ENCODE results near the gene DERL3.

DERL3 gene

DNA sequence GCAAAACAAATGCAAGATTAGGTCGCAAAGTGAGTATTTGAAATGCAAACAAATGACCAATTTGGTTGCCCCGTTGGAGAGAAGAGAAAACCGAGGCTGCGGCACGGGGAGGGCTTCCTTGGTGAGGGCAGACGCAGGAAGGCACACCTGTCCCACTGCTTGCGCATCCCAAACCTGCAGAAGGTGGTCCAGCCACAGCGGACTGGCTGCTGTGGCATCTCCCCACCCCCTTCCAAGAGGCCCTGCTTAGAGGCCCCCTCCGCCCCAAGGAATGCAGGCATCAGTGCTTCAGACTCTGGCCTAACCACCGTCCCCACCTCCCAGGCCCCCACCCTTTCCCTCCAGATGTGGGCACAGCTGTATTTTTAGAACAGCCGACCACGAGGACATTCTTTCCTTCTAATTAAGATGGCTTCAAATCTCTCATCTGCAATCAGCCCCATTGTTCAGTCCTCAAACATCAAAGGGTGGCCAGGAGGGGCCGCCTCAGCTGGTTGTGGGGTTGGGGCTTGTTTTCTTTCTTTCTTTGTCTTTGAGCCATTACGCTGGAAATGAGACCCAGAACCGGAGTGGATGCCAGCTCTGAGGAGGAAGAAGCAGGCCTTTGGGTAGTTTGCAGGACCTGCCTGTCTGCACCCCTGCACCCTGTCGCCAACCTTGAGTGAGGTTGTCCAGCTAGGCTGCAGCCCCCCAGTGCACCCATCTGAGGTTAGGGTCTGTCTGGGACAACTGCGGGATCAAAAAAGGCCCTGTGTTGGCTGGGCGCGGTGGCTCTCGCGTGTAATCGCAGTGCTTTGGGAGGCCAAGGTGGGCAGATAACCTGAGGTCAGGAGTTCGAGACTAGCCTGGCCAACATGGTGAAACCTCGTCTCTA lies 9.4 kb upstream of the DERL3 start:
- no peak for DNase-seq

DNA sequence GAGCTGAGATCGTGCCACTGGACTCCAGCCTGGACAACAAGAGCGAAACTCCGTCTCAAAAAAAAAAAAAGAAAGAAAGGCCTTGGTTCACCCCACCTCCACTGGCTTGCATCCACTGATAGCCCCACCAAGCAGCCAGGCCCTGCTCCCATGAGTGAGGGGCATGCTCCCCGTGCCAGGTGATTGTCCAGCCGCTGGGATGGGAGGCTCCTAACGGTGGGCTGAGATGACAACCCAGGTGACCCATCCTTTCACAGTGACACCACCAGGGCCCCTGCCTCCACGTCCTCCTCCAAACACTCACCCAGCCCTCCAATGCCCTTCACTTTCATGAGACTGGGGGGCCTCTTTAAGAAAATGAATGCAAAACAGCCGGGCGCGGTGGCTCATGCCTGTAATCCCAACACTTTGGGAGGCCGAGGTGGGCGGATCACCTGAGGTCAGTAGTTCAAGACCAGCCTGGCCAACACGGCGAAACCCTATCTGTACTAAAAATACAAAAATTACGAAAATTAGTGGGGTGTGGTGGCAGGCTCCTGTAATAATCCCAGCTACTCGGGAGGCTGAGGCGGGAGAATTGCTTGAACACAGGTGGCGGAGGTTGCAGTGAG lies 8.6 kb upstream of the DERL3 start:
- no peak for DNase-seq

DNA sequence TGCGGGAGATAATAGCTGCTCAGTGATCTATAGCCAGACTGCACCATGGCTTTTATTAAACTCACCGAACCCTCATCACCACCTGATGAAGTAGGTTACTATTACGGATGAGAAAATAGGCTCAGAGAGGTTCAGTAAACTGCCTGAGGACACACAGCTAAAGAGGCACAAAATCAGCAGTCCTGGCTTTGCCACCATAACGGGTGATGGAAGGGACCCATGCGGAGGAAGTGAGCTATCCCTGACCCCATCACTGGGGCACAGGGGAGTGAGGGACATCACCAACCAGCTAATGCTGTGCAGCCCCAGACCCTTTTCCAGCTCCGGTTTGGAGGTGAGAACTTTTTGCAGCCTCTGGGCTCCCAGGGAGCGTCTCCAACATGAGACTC lies 7.3 kb upstream of the DERL3 start:
- DNase-seq: no peak

DNA sequence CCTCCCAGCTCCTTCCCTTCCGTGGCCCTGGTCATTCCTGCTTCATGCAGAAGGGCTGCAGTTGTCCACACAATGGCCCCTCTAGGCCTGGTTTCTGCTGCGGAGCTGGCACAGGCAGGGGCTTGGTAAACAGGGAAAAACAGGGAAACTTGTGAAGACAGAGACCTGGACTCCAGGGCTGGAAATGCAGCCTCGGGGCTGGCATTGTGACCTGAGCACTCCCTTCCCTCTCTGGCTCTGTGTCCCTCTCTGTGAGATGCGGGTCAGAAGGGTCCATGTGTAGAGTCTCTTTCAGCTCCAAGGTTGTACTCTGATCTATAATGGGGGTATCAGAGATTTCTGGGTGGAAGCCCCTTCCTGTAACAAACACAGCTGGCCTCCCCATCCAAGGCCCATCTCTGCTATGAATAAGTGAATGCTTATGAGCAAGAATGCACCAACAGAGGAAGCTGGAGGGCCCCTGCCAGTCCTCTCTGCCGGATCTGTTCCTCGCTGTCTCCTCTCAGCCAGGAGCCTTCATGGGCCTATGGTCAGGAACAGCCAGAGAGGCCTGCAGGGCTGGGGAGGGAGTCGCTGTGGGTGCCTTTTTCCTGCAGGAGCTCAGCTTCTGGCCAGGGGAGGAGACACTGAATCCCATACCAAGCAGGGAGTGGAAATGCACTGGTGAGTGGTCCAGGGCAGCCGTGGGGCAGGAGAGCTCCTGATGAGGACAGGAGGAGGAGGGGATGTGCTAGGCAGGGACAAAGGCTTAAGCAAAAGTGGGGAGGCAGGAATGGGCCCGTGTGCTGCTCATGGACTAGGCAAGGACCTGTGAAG lies 6.7 kb upstream of the DERL3 start:
- DNase-seq: no peak

DNA sequence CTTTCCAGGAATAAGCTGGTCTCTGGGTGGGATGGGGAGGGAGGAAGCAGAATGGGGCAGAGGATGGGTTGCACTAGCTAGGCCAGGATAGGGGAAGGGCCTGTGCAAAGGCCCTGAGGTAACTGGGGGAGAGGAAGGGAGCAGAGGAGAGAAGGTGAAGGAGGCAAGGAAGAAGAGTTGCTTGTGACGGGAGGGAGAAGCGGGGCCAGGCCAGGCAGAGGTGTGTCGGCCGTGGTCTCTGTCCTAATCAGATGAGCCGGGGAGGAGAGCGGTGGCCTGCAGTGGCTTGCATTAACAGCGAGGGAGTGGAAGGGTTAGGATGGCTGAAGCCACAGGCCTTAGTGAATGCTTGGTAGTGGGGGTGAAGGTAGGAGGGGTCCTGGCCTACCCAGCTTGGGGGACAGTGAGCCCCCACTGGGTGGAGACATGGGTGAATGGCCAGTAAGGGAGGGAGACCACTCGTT lies 6.0 kb upstream of the DERL3 start:
- no peak for DNase-seq

DNA sequence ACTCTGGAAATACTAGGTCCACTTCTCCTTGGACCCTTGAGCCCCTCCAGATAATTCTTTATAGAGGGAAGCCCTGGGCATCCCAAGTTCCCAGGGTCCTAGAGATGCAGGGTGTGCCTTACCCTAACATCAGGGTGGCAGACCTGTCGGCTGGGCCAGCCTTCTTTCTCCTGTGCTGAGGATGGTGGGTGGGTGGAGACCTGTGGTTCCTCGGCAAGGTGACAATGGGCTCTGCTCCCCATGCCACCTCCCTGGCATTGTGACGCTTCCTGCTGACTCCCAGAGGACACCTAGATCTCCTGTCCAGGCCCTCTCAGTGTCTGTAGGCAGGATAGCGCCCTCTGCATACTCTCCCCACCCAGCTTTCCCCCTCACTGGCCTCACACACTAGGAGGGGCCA lies 3.8 kb upstream of the DERL3 start:
- no peak for DNase-seq

DNA sequence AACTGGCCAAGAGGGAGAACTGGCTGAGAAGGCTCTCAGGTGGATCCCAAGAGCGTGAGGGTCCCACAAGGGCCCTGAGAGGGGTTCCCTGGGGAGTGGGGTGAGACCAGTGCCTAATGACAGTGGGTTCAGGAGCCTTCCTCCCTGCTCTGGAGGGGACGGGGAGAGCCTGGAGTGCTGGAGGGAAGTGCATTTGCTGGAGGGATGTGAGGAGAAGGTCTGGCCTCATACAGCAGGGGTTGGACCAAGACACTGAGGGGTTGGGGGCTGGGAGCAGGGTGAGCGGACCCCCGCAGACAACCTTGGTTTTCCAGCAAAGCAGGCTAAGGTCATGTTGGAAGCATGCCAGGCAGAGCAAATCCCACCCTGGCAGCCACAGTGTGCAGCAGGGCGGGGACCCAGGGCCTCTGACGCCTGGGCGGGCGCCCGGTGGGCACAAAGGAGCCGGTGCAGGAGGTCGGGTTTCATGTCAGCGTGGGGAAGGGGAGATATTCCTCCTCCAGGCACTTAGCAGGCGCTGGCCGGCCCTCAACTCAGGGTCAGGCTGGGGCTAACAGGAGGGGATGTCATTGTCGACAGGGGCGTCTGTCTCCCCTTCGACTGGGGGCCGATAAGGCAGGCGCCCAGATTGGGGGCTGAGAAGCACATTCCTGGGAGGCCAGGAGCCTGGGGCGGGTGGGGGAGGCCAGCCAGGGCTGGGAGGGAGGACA lies 3.1 kb upstream of the DERL3 start:
- DNase-seq: no peak

DNA sequence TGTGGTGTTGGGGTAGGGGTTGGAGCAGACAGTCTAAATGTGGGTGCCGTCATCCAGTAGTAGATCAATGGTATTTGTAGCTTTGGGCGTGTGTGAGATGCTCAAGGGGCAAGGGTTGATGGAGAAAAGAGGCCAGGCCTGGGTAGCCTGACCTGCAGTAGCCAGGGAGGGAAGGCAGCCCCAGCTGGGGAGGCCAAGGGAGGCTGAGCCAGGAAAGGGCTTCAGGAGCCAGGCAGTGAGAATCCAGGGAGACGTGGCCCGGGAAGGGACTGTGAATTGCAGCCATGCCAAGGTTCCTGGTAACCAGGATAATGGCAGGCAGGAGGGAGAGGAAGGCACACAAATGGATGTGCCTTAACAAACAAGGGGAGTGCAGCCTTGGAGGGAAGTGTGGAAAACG lies 2.5 kb upstream of the DERL3 start:
- no peak for DNase-seq

DNA sequence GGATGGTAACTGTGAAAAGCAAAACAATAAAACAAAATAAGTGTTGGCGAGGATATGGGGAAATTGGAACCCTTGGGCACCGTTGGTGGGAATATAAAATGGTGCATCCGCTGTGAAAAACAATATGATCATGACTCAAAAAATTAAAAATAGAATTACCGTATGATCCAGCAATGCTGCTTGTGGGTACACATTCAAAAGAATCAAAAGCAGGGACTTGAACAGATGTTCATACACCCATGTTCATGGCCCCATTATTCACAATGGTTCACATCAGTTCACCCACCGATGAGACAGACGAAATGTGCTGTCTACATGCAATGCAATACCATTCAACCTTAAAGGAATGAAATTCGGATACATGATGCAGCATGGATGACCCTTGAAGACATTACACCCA lies 1.2 kb upstream of the DERL3 start:
- DNase-seq: no peak

DNA sequence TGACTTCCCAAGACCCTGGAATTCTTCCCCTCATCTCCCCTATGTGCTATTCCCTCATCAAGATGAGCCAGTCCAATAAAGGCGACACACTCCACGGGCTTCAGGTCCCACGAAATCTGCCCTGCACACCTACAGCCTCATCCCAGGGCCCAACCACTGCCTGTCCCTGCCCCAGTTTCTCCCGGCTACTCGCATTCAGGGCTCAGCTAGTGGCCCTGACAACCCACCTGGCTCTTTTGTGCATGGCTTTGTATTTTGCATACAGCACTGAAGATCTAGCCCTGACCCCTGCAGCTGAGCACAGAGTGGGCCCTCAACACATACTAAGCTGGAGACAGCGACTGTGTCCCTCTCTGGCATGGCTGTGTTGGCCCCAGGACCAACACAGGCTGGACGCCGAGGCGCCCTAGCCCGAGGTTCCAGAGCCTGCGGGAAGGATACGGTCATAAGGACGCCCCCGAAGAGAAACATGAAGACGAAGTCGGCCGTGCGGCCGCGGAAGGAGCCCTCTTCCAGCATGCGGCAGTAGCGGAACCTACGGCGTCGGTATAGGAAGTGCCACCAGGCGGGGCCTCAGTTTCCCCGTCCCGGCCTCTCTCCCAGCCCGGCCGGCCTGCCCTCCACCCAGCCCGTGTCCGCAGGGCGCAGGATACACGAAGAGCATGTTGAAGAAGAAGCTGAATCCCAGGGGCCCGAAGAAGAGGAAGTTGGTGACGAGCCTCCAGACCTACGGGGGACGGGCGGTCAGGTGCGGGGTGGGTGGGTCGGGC lies 710 bp downstream of the DERL3 start:
- DNase-seq: no peak

DNA sequence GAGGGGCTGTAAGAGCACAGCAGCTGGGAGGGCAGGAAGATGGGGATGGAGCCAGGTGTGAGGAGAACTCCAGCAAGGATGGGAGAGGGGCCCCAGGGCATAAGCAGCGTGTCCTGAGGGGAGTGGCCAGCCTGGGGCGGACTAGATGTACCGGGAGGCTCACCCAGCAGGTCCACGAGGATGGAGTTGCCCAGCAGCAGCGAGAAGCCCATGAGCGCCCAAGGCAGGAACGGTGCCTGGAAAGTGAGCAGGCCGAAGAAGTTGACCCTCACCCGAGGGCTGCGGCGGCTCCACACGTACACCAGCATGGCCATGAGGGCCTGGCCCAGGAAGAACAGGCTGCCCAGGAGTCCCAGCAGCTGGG lies 1.3 kb downstream of the DERL3 start:
- DNase-seq: no peak

DNA sequence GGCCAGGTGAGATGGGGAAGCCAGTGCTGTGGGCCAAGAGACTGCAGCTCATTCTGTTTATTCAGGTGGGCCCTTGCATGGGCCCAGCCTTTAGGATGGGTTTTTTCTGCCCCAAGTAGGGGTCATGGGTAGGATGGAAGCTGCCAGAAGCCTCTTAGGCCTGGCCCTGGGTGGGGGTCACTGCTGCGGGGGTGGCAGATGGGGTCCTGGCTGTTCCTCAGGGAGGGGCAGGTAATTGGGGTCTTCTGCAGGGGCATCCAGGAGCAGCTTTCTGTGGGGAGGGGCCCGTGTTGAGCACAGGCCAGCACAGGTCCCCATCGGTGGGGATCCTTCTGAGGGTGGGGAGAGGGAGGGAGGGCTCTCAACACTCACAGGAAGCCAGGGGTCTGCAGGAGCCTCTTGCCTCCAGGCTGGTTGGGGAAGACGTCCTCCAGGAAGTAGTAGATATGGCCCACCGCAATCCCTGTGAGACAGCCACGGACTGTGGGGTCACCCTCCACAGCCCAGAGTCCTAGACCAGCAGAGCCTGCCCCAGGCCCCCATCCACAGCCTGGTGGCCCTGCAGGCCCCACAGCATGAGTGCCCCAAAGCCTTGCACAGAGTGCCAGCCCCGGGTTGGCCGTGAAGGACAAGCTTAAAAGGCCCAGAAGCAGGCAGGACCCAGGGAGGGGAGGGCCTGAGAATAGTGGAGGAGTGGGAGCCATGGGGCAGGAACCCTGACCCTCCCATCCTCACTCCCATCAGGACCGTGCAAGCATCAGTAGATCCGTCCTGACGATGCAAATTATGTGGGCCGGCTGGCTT lies 1.9 kb downstream of the DERL3 start:
- DNase-seq: no peak

DNA sequence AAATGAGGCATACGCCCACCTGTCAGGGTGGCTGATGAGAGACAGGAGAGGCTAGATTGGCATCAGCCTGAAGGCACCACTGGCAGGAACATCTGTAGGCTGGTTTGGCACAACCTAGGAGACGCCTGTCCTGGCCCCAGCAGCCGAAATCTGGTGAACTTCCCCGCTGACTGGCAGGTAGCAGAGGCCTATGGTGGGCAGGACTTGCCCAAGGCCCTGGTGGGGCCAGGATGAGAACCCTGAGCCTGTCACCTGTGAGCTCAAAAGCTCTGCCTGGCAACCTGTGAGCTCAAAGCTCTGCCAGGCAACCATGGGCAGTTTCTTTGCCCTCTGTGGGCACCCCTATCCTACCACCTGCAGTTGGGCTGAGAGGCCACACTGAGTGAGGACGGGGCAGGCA lies 2.5 kb downstream of the DERL3 start:
- DNase-seq: no peak

DNA sequence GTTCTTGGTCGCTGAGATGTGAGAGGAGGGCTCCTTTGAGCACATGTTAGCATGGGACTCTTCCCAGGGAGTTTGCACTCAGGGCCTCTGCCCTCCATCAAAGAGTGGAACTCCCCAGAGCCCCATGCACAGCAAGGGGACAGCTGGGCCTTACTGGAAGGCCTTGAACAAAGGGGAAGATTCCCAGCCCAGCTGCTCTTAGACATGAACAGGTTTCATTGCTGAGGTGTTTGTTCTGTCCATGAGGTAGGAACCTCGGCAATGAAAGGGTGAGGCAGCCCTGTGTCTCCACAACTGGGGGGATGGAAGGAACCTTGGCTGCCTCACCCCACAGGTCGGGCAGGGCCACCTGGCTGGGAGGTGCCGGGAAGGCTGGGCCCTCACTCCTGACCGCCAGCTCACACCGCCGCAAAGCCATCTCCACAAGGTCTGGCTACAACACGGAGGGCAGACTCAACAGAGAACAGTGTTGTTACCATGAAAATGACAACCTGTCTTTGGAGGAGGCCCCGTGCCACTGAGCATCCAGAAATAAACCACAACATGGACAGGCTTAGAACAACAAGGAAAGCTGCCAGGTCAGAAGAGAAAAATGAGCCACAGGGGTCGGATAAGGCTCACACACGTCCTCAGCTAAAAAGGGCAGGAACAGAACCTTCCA lies 3.2 kb downstream of the DERL3 start:
- DNase-seq: no peak

DNA sequence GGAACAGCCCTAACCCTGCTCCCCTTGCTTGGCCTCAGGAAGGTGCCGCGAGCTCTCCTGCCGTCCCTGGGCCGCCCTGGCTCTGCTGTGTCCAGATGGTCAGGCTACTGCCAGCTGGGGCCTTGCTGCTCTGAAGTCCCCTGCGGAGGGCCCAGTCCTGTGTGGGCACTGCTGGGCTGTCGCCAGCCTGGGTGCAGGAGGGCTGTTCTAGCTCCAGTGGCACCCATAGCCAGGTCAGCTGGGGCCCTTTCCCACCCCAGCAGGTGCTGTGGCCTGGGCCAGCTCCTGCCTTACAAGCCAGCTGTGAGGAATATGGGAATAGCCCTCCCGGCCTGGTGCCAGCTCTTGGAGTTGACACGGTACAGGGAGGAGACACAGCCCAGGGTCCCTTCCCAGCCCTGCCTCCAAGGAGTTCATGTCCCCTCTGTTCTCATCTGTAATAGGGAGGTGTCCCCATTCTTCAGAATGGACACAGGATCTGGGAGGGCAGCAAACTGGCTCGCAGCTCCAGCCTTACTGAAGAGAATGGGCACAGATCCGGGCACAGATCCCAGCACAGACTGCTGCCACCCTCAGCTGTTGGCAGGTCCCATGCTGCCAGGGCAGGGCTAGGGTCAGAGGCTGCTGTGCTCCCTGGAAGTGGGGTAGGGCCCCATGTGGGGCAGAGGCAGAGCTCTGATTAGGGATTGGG lies 3.9 kb downstream of the DERL3 start:
- DNase-seq: peak in 45 of 56 donors; percentile 9 to 87 (median 64)

DNA sequence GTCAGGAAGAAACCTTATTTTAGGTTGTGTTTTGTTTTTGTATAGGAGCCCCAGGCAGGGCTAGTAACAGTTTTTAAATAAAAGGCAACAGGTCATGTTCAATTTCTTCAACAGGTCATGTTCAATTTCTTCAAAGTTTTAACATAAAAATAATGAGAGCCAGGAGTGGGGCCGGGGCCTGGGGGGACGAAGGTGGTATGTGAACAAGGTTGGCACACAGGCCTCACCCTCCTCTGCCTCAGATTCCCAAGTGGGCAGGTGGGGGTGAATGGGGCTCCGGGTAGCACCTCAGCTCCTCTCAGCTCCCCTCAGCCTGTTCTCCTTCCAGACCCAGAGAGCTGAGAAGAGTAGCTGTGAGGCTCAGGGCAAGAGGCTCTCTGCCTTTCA lies 4.4 kb downstream of the DERL3 start:
- no peak for DNase-seq

DNA sequence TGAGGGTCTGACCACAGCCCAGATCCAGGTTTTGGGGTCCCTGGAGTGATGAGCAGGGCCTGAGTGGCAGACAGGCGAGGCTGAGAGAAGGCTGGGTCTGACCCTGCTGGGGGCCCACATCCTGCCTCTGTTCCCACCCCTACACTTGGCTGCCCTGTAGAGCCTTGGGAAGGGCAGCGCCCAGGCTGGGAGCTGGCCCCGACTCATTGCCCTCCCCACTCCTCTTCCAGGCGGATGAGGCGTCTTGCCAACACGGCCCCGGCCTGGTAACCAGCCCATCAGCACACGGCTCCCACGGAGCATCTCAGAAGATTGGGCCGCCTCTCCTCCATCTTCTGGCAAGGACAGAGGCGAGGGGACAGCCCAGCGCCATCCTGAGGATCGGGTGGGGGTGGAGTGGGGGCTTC lies 4.9 kb downstream of the DERL3 start:
- DNase-seq: peak in 6 of 56 donors; percentile 19 to 35 (median 28)

DNA sequence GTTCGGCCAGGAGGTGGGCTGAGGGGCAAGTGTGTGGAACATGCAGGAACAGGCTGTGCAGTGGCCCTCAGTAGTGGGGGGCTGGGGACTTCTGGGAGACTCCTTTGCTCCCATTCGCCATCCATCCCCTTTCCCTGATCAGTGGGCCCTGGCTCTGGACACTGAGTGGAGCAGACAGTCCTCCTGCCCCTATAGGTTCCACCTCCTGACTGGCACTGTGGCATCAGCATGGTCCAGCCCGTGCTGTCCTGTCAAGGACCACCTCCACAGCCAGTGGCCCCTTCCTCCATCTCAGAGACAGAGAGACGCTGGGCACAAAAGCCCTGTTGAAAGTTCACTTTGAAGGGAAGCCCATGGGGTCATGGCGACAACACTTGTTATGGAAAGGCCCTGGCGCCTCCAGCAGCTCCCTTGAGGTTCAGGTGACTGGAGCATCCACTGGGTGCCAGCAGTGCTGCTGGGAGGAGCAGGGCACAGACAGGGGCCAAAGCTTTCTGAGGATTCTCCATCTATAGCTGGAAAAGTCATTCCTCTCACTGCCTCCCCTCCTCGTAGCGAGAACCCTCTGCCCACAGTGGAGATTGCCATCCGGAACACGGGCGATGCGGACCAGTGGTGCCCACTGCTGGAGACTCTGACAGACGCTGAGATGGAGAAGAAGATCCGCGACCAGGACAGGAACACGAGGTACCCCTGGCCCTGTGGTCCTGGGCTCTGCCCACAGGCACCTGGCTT lies 5.6 kb downstream of the DERL3 start:
- no peak for DNase-seq
